T-helper 1 cell treated with Interleukin-12 subunit alpha and Interleukin-12 subunit beta and Interleukin-4 antibody, amounts not matched to agents 30 ng/mL and 1 ng/mL, for 36 hours (primary cell): ENCODE measurements around the gene GARNL3. TPM values are rescaled to one million over a fixed set of nuclear protein-coding genes. Genes with fewer than 3 reads are reported as not detected.

Experiments
- intact Hi-C: fragments of 100-400 bp; cut with micrococcal nuclease; formaldehyde crosslinking; loops from one replicate; pipeline ENCODE4 v1.15.1; 2024
- total RNA-seq: library from RNA; stranded (reverse); gene quantifications from 2 replicates; pipeline ENCODE4 v1.2.3, GENCODE V29; 2022

GARNL3 gene
- total RNA-seq, 1 donor from 2014 or later = 0.88 TPM

DNA sequence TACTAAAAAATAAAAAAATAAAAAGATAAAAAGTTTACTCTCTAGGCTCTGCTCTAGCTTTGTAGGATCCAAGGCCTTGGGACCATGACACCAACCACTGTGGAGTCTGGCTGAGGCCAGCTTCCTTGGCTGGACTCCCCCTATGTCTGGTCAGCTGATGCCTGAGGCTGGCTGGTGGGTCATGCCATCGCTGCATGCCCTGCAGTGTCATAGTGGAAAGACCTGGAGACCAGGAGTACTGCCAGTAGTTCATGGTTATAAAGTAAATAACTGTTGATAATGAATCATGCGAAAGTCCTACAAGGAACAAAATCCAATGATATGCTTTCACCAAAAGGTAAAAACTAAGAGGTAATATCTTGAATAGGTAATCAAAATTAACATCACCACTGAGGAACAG is 43.2 kb downstream of the GARNL3 start:
- intact Hi-C loops = no loop called here

- intact Hi-C loops = no loop called here
These were observed 44.3 kb downstream of the GARNL3 start for GRCh38 chr9:127308652-127309434.

DNA sequence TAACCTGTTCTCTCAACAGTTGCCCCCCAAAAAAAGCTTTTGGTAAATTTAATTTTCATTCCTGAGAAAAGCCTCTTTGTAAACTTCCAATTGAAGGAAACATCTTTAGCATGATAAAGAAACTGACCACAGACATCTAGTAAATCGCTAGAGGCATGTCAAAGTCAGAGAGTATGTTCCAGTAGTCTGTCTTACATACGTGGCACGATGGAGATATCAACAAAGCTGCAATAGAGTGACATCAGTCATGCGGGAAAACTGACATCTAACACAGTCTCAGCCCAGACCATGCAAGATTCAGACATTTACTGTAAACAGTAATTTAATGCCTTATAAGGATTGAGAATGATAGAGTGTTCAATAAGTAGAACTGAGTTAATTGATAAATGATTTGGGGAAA is 45.1 kb downstream of the GARNL3 start:
- intact Hi-C loops = no loop called here

- intact Hi-C loops = loop anchor here (1.0 kb wide), 1 partner anchor 144 kb away; no protein-coding TSS in a partner anchor
These were observed 46.7 kb downstream of the GARNL3 start for GRCh38 chr9:127311239-127311741.

- intact Hi-C loops = no loop called here
These were observed 48.5 kb downstream of the GARNL3 start for GRCh38 chr9:127313042-127313560.

DNA sequence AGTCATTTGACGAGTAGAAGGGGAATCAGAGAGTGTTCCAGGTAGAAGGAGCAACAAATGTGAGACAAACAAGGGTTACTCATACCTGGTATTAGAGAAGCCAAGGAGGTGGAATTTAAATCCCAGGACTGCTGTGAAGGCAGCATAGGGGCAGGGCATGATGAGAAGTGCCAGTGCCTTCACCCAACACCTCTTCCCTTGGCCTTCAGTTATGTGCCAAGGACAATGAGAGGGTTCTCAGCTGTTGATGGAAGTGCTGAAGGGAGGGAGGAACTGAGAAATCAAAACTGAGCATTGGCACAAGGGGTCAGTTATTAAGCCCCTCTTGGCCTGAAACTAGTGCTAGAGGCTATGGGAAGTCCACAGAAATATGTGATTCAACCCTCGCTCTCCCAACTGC is 50.3 kb downstream of the GARNL3 start:
- intact Hi-C loops = no loop called here

GRCh38 chr9:127316586-127317323 is 52.2 kb downstream of the GARNL3 start:
- intact Hi-C loops = no loop called here

- intact Hi-C loops = no loop called here
These were observed 54.1 kb downstream of the GARNL3 start for GRCh38 chr9:127318651-127319167.

GRCh38 chr9:127319366-127320114 is 55.0 kb downstream of the GARNL3 start:
- intact Hi-C loops = no loop called here

GRCh38 chr9:127320115-127320378 is 55.5 kb downstream of the GARNL3 start:
- intact Hi-C loops = no loop called here

GRCh38 chr9:127323393-127323792 is 58.8 kb downstream of the GARNL3 start:
- intact Hi-C loops = no loop called here

GRCh38 chr9:127330501-127330900 is 65.9 kb downstream of the GARNL3 start:
- intact Hi-C loops = no loop called here

DNA sequence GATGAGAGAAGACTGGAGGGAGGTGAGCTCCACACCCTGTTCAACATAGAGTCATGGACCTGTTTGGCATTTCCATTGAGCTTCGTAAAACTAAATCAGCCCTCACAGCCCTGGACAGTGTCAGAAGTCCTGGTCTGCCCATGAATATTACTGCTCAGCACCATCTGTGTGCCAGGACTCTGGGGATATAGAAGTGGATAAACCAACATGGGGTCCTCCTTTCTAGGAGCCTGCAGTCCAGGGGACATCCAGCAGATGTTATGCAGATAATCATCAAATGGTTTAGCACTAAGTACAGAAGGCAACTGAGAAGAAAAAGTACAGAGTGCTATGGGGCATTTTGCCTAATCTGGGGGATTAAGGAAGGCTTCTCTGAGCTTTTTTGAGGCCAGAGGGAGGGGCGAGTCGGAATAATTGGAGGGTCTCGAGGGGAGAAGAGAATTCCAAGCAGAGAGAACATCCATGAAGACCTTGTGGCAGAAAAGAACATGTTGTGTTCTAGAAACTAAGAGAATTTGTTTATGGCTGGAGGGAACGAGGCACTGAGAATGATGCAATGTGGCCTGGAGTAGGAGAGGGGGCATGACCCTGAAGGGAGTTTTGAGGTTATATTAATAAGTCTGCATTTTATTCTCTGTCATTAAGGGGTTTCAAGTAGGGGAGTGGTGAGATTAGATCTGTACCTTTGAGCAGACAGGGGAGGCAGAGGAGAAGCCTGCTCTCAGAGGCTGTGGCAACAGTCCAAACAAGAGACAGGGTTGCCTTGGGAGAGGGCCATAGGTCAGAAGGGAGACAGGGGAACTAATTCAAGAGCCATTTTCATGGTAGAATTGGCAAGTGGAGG is 68.9 kb downstream of the GARNL3 start:
- intact Hi-C loops = no loop called here

DNA sequence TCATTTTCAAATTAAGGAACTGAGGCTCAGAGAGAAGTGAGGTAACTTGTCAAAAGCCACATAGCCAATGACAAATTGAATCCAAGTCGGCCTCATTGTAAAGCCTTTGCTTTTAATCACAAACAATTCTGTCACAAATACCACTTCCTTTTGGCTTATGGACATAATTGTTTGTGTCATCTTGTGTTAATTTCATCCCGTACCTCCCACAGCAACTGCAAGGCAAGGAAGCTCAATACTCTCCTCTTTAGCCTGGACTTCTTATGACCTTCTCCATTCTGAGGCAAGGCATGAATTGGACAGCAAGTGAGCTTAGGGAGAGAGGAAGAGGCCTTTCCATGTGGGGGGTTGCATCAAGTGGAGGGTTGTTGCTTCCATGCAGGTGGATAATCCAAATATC is 70.2 kb downstream of the GARNL3 start:
- intact Hi-C loops = no loop called here

DNA sequence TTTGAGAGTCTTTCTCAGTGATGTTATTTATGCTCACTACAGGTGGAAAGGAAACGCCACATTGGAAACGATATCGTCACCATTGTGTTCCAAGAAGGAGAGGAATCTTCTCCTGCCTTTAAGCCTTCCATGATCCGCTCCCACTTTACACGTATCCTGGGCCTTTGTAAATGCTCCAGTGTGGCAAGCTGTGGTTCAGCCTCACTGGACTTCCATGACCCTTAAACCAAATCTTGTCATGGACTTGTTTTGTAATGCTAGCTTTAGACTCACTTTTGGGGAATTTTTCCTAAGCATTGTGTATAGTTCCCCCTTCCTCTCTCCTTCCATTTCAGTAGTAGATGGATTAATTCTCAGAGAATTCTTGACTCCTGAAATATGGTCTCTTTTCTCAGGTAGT is 71.5 kb downstream of the GARNL3 start:
- intact Hi-C loops = no loop called here

- intact Hi-C loops = no loop called here
These were observed 72.2 kb downstream of the GARNL3 start for GRCh38 chr9:127336506-127337352.

- intact Hi-C loops = no loop called here
These were observed 76.1 kb downstream of the GARNL3 start for GRCh38 chr9:127340721-127341120.

GRCh38 chr9:127341152-127341551 is 76.6 kb downstream of the GARNL3 start:
- intact Hi-C loops = no loop called here

DNA sequence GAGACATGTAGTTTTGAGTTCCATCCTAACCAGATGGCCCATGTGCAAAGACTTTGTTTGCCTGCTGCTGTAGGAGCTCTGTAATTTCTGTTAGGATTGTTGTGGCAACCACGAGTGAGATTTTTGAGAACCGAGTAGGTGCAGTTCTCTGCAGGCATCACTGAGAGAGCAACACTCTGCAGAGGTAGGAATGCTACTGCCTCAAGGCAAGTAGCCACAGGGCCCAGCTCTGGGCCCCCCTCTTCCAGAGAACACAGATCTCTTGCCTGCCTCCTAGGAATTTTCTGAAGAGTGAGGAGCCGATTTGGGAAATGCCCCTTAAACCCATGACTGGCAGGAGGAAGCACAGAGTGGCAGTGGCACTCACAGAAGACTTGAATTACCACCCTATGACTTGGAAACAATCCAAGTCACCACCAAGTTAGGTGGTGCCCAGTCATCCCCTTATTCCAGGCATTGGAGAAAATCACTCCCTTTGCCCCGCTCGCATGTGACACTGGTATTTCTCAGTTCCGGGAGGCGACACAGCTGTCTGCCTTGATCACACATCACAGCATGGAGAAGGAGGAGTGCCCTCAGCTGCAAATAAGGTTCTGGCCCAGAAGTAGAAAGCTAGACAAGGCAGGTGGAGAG is 79.9 kb downstream of the GARNL3 start:
- intact Hi-C loops = no loop called here
